Measurements from ENCODE around the gene PDGFRA.

Gene PDGFRA

GRCh38 chr4:54256491-54257486 is 27.7 kb downstream of the PDGFRA start:
- no peak for DNase-seq

GRCh38 chr4:54265366-54265765 is 36.3 kb downstream of the PDGFRA start:
- no peak for DNase-seq

- no peak for DNase-seq
Observed at GRCh38 chr4:54268151-54268550, 39.1 kb downstream of the PDGFRA start.

- no peak for DNase-seq
Observed at GRCh38 chr4:54271464-54271863, 42.4 kb downstream of the PDGFRA start.

- DNase-seq, result no peak
Observed at GRCh38 chr4:54272051-54272450, 43.0 kb downstream of the PDGFRA start.

GRCh38 chr4:54274264-54274663 is 45.2 kb downstream of the PDGFRA start:
- no peak for DNase-seq

- no peak for DNase-seq
Observed at GRCh38 chr4:54274795-54275665, 45.9 kb downstream of the PDGFRA start.

- no peak for DNase-seq
Observed at GRCh38 chr4:54276641-54277430, 47.7 kb downstream of the PDGFRA start.

- DNase-seq, result no peak
Observed at GRCh38 chr4:54277691-54278090, 48.6 kb downstream of the PDGFRA start.

GRCh38 chr4:54278216-54278615 is 49.1 kb downstream of the PDGFRA start:
- no peak for DNase-seq

GRCh38 chr4:54281054-54281766 is 52.1 kb downstream of the PDGFRA start:
- peak; percentile 73 for DNase-seq

- DNase-seq, result no peak
Observed at GRCh38 chr4:54282837-54283236, 53.7 kb downstream of the PDGFRA start.

GRCh38 chr4:54289316-54289715 is 60.2 kb downstream of the PDGFRA start:
- DNase-seq, result no peak

- no peak for DNase-seq
Observed at GRCh38 chr4:54290980-54291379, 61.9 kb downstream of the PDGFRA start.

GRCh38 chr4:54296548-54297203 is 67.6 kb downstream of the PDGFRA start:
- no peak for DNase-seq

- DNase-seq, result no peak
Observed at GRCh38 chr4:54308110-54308509, 79.0 kb downstream of the PDGFRA start.

GRCh38 chr4:54315561-54316538 is 86.8 kb downstream of the PDGFRA start:
- no peak for DNase-seq

GRCh38 chr4:54317690-54318089 is 88.6 kb downstream of the PDGFRA start:
- no peak for DNase-seq

- no peak for DNase-seq
Observed at GRCh38 chr4:54318904-54319303, 89.8 kb downstream of the PDGFRA start.
